PC-3 (cell line): ENCODE data around the gene ELOVL4. TPM values are rescaled to one million over a fixed set of nuclear protein-coding genes. Genes with fewer than 3 reads are reported as not detected.

Experiments
- ATAC-seq: fragments of 200-7000 bp; cut with Tn5 transposase; 2 replicates; pipeline ENCODE4 v1.9.1; 2020; ENCODE audit warnings: mild to moderate bottlenecking, moderate library complexity
- BruUV-seq: library from RNA; stranded (reverse); fragments of 400-500 nt; replicated peaks from 2 replicates; lab custom pipeline; 2021; lab: Mats Ljungman, UMichigan
- CTCF ChIA-PET: fragments of 300-600 bp; sonication (Branson Sonifier 250); formaldehyde crosslinking; loops from one replicate; lab custom pipeline; 2022; ENCODE audit warnings: antibody characterized with exemption; lab: Charles Lee
- POLR2A ChIA-PET: fragments of 300-600 bp; sonication (Branson Sonifier 250); formaldehyde crosslinking; loops from one replicate; lab custom pipeline; 2022; ENCODE audit warnings: antibody characterized with exemption; ENCODE audit not compliant: unreplicated experiment; lab: Charles Lee
- DNase-seq: peaks from one replicate; pipeline ENCODE4 v3.0.0-alpha.2; 2015
- H2AFZ ChIP-seq: fragments of 300-600 bp; sonication (generic); 2 replicates; pipeline ENCODE4 v1.6.0; 2016; ENCODE audit warnings: antibody characterized with exemption, low read length
- H3F3A ChIP-seq: fragments of 300-600 bp; sonication (generic); one replicate; pipeline ENCODE4 v1.6.0; 2017; ENCODE audit warnings: antibody characterized with exemption, low read length, control low read depth, mild to moderate bottlenecking; ENCODE audit not compliant: unreplicated experiment
- H3K27ac ChIP-seq: fragments of 300-600 bp; sonication (generic); 2 replicates; pipeline ENCODE4 v1.5.1; 2016; ENCODE audit warnings: mild to moderate bottlenecking, low read length
- H3K27me3 ChIP-seq: fragments of 300-600 bp; sonication (generic); 2 replicates; pipeline ENCODE4 v1.6.1; 2016; ENCODE audit warnings: low read length, mixed read lengths
- H3K36me3 ChIP-seq: fragments of 300-600 bp; sonication (generic); 2 replicates; pipeline ENCODE4 v1.6.1; 2016; ENCODE audit warnings: low read depth, mixed run types, low read length, mixed read lengths
- H3K4me1 ChIP-seq: fragments of 300-600 bp; sonication (generic); 2 replicates; pipeline ENCODE4 v1.5.1; 2016; ENCODE audit warnings: low read length; ENCODE audit not compliant: insufficient read depth
- H3K4me2 ChIP-seq: fragments of 300-600 bp; sonication (generic); 2 replicates; pipeline ENCODE4 v1.6.0; 2016; ENCODE audit warnings: low read length
- H3K4me3 ChIP-seq: fragments of 300-600 bp; sonication (generic); 2 replicates; pipeline ENCODE4 v1.5.1; 2016; ENCODE audit warnings: mild to moderate bottlenecking, low read length, mixed read lengths
- H3K79me2 ChIP-seq: fragments of 300-600 bp; sonication (generic); 2 replicates; pipeline ENCODE4 v1.6.1; 2017; ENCODE audit warnings: low read length, mixed read lengths
- H3K9ac ChIP-seq: fragments of 300-600 bp; sonication (generic); 2 replicates; pipeline ENCODE4 v1.6.0; 2016; ENCODE audit warnings: mild to moderate bottlenecking, low read length
- H3K9me2 ChIP-seq: fragments of 300-600 bp; sonication (generic); replicated peaks from 2 replicates; pipeline ENCODE4 v1.6.1; 2016; ENCODE audit warnings: mixed run types, low read length, mixed read lengths
- H3K9me3 ChIP-seq: fragments of 300-600 bp; sonication (generic); 2 replicates; pipeline ENCODE4 v1.6.1; 2016; ENCODE audit warnings: low read length, mixed read lengths
- H4K20me1 ChIP-seq: fragments of 300-600 bp; sonication (generic); 2 replicates; pipeline ENCODE4 v1.6.1; 2016; ENCODE audit warnings: low read length, mixed read lengths
- CTCF ChIP-seq: fragments of 300-600 bp; sonication (generic); conservative IDR thresholded peaks from 2 replicates; pipeline ENCODE4 v1.5.1; 2017; ENCODE audit warnings: antibody characterized with exemption, low read depth, mild to moderate bottlenecking, low read length
- EZH2 ChIP-seq: fragments of 300-600 bp; sonication (generic); IDR thresholded peaks from one replicate; pipeline ENCODE4 v1.6.1; 2017; ENCODE audit warnings: antibody characterized with exemption, mild to moderate bottlenecking, low read length; ENCODE audit not compliant: unreplicated experiment
- EZH2phosphoT487 ChIP-seq: fragments of 300-600 bp; sonication (generic); IDR thresholded peaks from 2 replicates; pipeline ENCODE4 v1.6.1; 2018; ENCODE audit warnings: mild to moderate bottlenecking, antibody characterized with exemption, low read length, borderline replicate concordance
- intact Hi-C: fragments of 100-400 bp; cut with micrococcal nuclease; formaldehyde crosslinking; loops from 2 replicates; pipeline ENCODE4 v1.9.0; 2023
- total RNA-seq: library from RNA; depleted of rRNA; stranded (reverse); fragments of >200 nt; gene quantifications from 2 replicates; pipeline ENCODE4 v1.2.3, GENCODE V29; 2014

ELOVL4 gene
- total RNA-seq, 1 experiment from 2014 or later: 1.1 TPM

GRCh38 chr6:79941489-79942151, 5.7 kb downstream of the ELOVL4 start:
- intact Hi-C loops: no loop called here
- H3K27me3 ChIP-seq: no peaks in the 10 kb centered on the region
- BruUV-seq: no TSS peak

GRCh38 chr6:79928478-79928998, 18.8 kb downstream of the ELOVL4 start:
- Histone ChIP-seq H3F3A (no peaks in the 10 kb centered on the region), H3K9me2 (no peaks in the 10 kb centered on the region), H3K4me2 (no peak overlapping the region), H3K27ac (no peak overlapping the region), H2AFZ (no peak overlapping the region), H3K4me3 (no peak overlapping the region), H3K4me1 (no peaks in the 10 kb centered on the region), H3K9ac (no peak overlapping the region), H3K9me3 (no peaks in the 10 kb centered on the region), H4K20me1 (no peaks in the 10 kb centered on the region), H3K79me2 (no peaks in the 10 kb centered on the region), H3K36me3 (no peaks in the 10 kb centered on the region), H3K27me3 (no peaks in the 10 kb centered on the region)
- CTCF ChIA-PET: no interaction called here
- POLR2A ChIA-PET: no interaction called here
- intact Hi-C loops: no loop called here
- TF ChIP-seq EZH2 (no peak), EZH2phosphoT487 (no peak), CTCF (no peak)
- ATAC-seq (no peak), DNase-seq (no peak)
- no TSS peak for BruUV-seq

More at GRCh38 chr6:79941489-79942151, 5.7 kb downstream of the ELOVL4 start:
- no peak for DNase-seq
- H3F3A ChIP-seq: no peaks in the 10 kb centered on the region
- H2AFZ ChIP-seq: no peak overlapping the region
- 0 out of 2 replicates have a peak, but pooled peaks cover 5% of the 10 kb centered on the region for H3K79me2 ChIP-seq
- no peaks in the 10 kb centered on the region for H3K9me2 ChIP-seq
- H3K27ac ChIP-seq: no peak overlapping the region
- TF ChIP-seq EZH2phosphoT487 (no peak), CTCF (no peak), EZH2 (no peak)
- H4K20me1 ChIP-seq: no peaks in the 10 kb centered on the region
- H3K9ac ChIP-seq: no peak overlapping the region
- H3K9me3 ChIP-seq: no peaks in the 10 kb centered on the region
- H3K4me1 ChIP-seq: peaks cover 17% of the 10 kb centered on the region
- no peak overlapping the region for H3K4me3 ChIP-seq
- POLR2A ChIA-PET: no interaction called here
- CTCF ChIA-PET: no interaction called here
- no peak for ATAC-seq
- no peaks in the 10 kb centered on the region for H3K36me3 ChIP-seq
- H3K4me2 ChIP-seq: no peak overlapping the region

GRCh38 chr6:79927758-79928157, 19.6 kb downstream of the ELOVL4 start:
- H3K36me3 ChIP-seq: no peaks in the 10 kb centered on the region
- H3F3A ChIP-seq: no peaks in the 10 kb centered on the region
- no TSS peak for BruUV-seq
- intact Hi-C loops: no loop called here
- no peak for TF ChIP-seq EZH2
- TF ChIP-seq EZH2phosphoT487: no peak
- no peak for TF ChIP-seq CTCF
- H3K79me2 ChIP-seq: no peaks in the 10 kb centered on the region
- H3K27me3 ChIP-seq: no peaks in the 10 kb centered on the region
- no peaks in the 10 kb centered on the region for H3K9me2 ChIP-seq
- H3K9me3 ChIP-seq: no peaks in the 10 kb centered on the region
- H3K27ac ChIP-seq: no peak overlapping the region
- ChIA-PET POLR2A (no interaction called here), CTCF (no interaction called here)
- ATAC-seq: no peak
- no peaks in the 10 kb centered on the region for H3K4me1 ChIP-seq
- DNase-seq: no peak
- no peak overlapping the region for H3K9ac ChIP-seq
- H3K4me3 ChIP-seq: no peak overlapping the region
- H4K20me1 ChIP-seq: no peaks in the 10 kb centered on the region
- no peak overlapping the region for H2AFZ ChIP-seq
- no peak overlapping the region for H3K4me2 ChIP-seq
